ENCODE measurements around the gene CTDSPL.

GRCh38 chr3:37940242-37940908, 78.7 kb downstream of the CTDSPL start:
- TF ChIP-seq, protein P1, sequence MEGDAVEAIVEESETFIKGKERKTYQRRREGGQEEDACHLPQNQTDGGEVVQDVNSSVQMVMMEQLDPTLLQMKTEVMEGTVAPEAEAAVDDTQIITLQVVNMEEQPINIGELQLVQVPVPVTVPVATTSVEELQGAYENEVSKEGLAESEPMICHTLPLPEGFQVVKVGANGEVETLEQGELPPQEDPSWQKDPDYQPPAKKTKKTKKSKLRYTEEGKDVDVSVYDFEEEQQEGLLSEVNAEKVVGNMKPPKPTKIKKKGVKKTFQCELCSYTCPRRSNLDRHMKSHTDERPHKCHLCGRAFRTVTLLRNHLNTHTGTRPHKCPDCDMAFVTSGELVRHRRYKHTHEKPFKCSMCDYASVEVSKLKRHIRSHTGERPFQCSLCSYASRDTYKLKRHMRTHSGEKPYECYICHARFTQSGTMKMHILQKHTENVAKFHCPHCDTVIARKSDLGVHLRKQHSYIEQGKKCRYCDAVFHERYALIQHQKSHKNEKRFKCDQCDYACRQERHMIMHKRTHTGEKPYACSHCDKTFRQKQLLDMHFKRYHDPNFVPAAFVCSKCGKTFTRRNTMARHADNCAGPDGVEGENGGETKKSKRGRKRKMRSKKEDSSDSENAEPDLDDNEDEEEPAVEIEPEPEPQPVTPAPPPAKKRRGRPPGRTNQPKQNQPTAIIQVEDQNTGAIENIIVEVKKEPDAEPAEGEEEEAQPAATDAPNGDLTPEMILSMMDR (IDR thresholded peaks at IDR 0.05 in 2 of 3, conservative IDR thresholded peaks at IDR 0.05 in 1 of 3; ENCODE audit: control insufficient read depth in 2 of 3, extremely low read depth in 1 of 3, insufficient read depth in 1 of 3, low read depth in 3 of 3, low read length in 3 of 3), result no peak
- no peak for TF ChIP-seq MYC (IDR thresholded peaks at IDR 0.05; ENCODE audit: insufficient read depth, insufficient read length, insufficient replicate concordance, low read length, severe bottlenecking)
- TF ChIP-seq REST (IDR thresholded peaks at IDR 0.05; ENCODE audit: low read depth, low read length), result no peak
- no peak for TF ChIP-seq MXI1 (IDR thresholded peaks at IDR 0.05; ENCODE audit: low read depth, low read length)

Data from GM12878 (cell line).